ENCODE results near the gene GSTT2. TPM values are rescaled to one million over a fixed set of nuclear protein-coding genes. Genes with fewer than 3 reads are reported as not detected.
"Not testable (repeated sequence)": the region's sequence is repeated elsewhere in the genome, so short reads cannot be mapped to it uniquely, and the experiment has no call there.

The GSTT2 gene
- total and polyA plus RNA-seq, 5 donors = 0.14 TPM; not detected in 4

GRCh38 chr22:23954991-23955305 is 25.0 kb upstream of the GSTT2 start:
- DNase-seq; intact Hi-C loops (cut with DNase I); ATAC-seq; H3K9me3 ChIP-seq (ENCODE audit: control insufficient read depth, low read length); H3K4me1 ChIP-seq (ENCODE audit: control insufficient read depth, insufficient read depth, low read length); H3K27ac ChIP-seq (ENCODE audit: low read length); H3K27me3 ChIP-seq (ENCODE audit: control insufficient read depth, insufficient read depth); H3K4me3 ChIP-seq (ENCODE audit: low read length): not testable (repeated sequence)
- 70% methylated on average over 6 of the region's 6 CpGs for WGBS

- 72% methylated on average over 6 of the region's 8 CpGs for WGBS
- H3K27me3 ChIP-seq (ENCODE audit: control insufficient read depth, insufficient read depth); H3K4me3 ChIP-seq (ENCODE audit: low read length); DNase-seq; H3K9me3 ChIP-seq (ENCODE audit: control insufficient read depth, low read length); intact Hi-C loops (cut with DNase I); H3K27ac ChIP-seq (ENCODE audit: low read length); H3K4me1 ChIP-seq (ENCODE audit: control insufficient read depth, insufficient read depth, low read length); ATAC-seq: not testable (repeated sequence)
Measured at GRCh38 chr22:23955886-23956285, 24.0 kb upstream of the GSTT2 start.

GRCh38 chr22:23956301-23956900 is 23.5 kb upstream of the GSTT2 start:
- H3K4me1 ChIP-seq (ENCODE audit: control insufficient read depth, insufficient read depth, low read length); H3K27ac ChIP-seq (ENCODE audit: low read length); intact Hi-C loops (cut with DNase I); H3K27me3 ChIP-seq (ENCODE audit: control insufficient read depth, insufficient read depth); H3K9me3 ChIP-seq (ENCODE audit: control insufficient read depth, low read length); H3K4me3 ChIP-seq (ENCODE audit: low read length): not testable (repeated sequence)
- peak; percentile 72 to 88 (median 73) for DNase-seq
- WGBS = 23% methylated on average over 12 of the region's 12 CpGs
- ATAC-seq = peak; percentile 52 to 55

DNA sequence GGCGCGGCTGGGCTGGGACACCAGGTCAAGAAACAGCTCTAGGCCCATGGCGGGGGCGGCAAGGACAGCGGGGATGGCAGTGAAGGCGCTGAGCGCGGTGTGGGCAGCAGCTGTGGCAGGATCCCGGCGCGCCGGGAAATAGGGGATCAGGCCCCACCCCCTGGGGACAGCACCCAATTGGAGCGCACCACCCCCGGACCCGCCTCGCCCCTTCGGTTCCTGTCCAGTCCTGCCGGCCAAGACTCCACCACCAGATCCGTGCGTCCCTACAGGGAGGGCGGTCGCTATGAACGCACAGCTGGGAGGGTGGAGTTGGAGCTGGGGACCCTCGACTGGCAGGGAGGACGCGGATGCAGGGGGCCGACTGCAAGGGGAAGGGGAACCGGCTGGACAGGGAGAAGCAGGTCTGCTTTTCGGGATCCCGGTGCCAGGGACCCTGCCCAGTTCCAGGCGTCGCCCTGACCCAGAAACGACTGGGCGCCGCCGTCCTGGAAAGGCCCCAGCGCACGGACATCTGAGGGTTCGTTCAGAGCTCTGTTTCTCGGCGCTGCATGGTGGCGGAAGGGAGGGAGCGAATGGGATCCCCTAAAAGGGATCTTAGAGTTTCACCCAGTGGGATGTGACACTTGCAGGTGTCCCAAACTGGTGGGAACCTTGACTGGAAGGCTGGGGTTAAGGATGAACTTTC is 18.7 kb upstream of the GSTT2 start, which contains the start of gene GSTT2B:
GSTT2B (minus strand) TSS at position 112 of the 688 bp plus-strand sequence; CDS start at position 48, 64 bp downstream.
- H3K27ac ChIP-seq (ENCODE audit: low read length); H3K4me1 ChIP-seq (ENCODE audit: control insufficient read depth, insufficient read depth, low read length); H3K4me3 ChIP-seq (ENCODE audit: low read length); H3K27me3 ChIP-seq (ENCODE audit: control insufficient read depth, insufficient read depth); DNase-seq; intact Hi-C loops (cut with DNase I); H3K9me3 ChIP-seq (ENCODE audit: control insufficient read depth, low read length): not testable (repeated sequence)
- no CpG with 5 or more reads among the region's 43 CpGs for WGBS
- peak; percentile 94 for ATAC-seq

DNA sequence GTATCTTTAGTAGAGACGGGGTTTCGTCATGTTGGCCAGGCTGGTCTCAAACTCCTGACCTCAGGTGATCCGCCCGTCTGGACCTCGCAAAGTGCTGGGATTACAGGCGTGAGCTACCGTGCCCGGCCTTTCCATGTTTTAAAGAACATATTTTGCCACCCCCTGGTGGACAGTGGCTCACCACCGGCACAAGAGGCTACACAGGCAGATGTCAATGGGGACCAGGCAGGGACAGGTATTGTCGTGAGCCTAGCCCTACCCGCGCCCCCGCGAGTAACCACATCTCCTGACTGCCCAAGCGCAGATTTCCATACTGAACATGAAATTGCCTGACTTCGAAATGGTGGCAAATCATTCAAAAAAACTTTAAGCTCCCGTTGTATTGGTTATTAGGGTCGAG is 13.8 kb upstream of the GSTT2 start:
- H3K4me1 ChIP-seq (ENCODE audit: control insufficient read depth, insufficient read depth, low read length); H3K4me3 ChIP-seq (ENCODE audit: low read length); intact Hi-C loops (cut with DNase I); DNase-seq; H3K9me3 ChIP-seq (ENCODE audit: control insufficient read depth, low read length); H3K27me3 ChIP-seq (ENCODE audit: control insufficient read depth, insufficient read depth); H3K27ac ChIP-seq (ENCODE audit: low read length): not testable (repeated sequence)
- ATAC-seq = peak; percentile 10 to 27
- WGBS = no CpG with 5 or more reads among the region's 18 CpGs

DNA sequence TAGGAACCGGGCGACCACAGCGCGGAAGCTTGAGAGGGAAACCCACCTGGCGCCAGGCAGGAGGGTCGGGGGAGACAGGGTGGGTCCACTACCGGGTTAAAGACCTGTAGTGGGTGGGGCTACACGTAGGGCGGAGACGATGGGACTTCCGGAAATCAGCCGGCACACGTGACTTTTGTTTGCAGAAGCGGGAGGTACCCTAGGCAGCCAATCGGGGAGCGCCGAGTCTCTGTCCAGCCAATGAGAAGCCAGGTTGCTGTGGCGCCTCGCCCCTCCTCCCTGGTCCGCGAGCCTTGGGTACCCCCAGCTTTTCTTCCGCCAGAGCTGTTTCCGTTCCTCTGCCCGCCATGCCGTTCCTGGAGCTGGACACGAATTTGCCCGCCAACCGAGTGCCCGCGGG is 13.4 kb upstream of the GSTT2 start, which contains the start of gene DDTL:
DDTL (plus strand) TSS at position 321 of the 400 bp plus-strand sequence; CDS start at position 348, 27 bp downstream.
- WGBS = no CpG with 5 or more reads among the region's 30 CpGs
- H3K27ac ChIP-seq (ENCODE audit: low read length); H3K4me3 ChIP-seq (ENCODE audit: low read length); H3K27me3 ChIP-seq (ENCODE audit: control insufficient read depth, insufficient read depth); DNase-seq; H3K9me3 ChIP-seq (ENCODE audit: control insufficient read depth, low read length); intact Hi-C loops (cut with DNase I); H3K4me1 ChIP-seq (ENCODE audit: control insufficient read depth, insufficient read depth, low read length): not testable (repeated sequence)
- ATAC-seq = peak; percentile 95 to 96

GRCh38 chr22:23969071-23969470 is 10.9 kb upstream of the GSTT2 start:
- WGBS = 93% methylated on average over 3 of the region's 3 CpGs
- Histone ChIP-seq H3K27me3 (ENCODE audit: control insufficient read depth, insufficient read depth) (no peaks in the 10 kb centered on the region), H3K9me3 (ENCODE audit: control insufficient read depth, low read length) (no peaks in the 10 kb centered on the region), H3K4me3 (ENCODE audit: low read length) (no peak overlapping the region), H3K27ac (ENCODE audit: low read length) (no peak overlapping the region), H3K4me1 (ENCODE audit: control insufficient read depth, insufficient read depth, low read length) (peaks cover 2% of the 10 kb centered on the region)
- intact Hi-C loops (cut with DNase I) = no loop called here
- DNase-seq (no peak), ATAC-seq (no peak)

DNA sequence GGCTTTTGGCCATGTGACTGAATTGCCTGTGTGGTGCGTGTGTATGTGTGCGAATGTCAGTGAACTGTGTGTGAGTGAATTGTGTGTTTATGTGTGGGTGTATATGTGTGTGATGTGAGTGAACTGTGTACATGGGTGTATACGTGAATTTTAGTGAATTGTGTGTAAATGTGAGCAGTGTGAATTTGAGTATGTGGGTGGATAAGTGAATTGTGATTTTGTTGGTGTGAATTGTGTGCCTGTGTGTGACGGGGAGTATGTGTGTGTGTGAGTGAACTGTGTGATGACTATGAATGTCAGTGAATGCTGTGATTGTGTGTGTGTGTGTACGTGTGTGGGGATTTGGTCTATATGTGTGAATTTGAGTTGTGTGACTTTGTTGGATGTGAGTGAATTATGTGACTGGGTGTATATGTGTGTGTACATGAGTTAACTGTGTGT is 9.7 kb upstream of the GSTT2 start:
- no peak for DNase-seq
- intact Hi-C loops (cut with DNase I) = loop anchor here in 1 of 4 donors (5.0 kb wide), 1 partner anchor 38 kb away; no protein-coding TSS in a partner anchor
- Histone ChIP-seq H3K27me3 (ENCODE audit: control insufficient read depth, insufficient read depth) (no peaks in the 10 kb centered on the region), H3K9me3 (ENCODE audit: control insufficient read depth, low read length) (no peaks in the 10 kb centered on the region), H3K4me1 (ENCODE audit: control insufficient read depth, insufficient read depth, low read length) (peaks cover 2% of the 10 kb centered on the region), H3K4me3 (ENCODE audit: low read length) (no peak overlapping the region), H3K27ac (ENCODE audit: low read length) (no peak overlapping the region)
- no peak for ATAC-seq
- WGBS = 65% methylated on average over 5 of the region's 5 CpGs

- Histone ChIP-seq H3K9me3 (ENCODE audit: control insufficient read depth, low read length) (no peaks in the 10 kb centered on the region), H3K4me1 (ENCODE audit: control insufficient read depth, insufficient read depth, low read length) (peaks cover 2% of the 10 kb centered on the region), H3K27me3 (ENCODE audit: control insufficient read depth, insufficient read depth) (no peaks in the 10 kb centered on the region), H3K27ac (ENCODE audit: low read length) (no peak overlapping the region), H3K4me3 (ENCODE audit: low read length) (no peak overlapping the region)
- intact Hi-C loops (cut with DNase I) = loop anchor here in 1 of 4 donors (5.0 kb wide), 1 partner anchor 39 kb away; no protein-coding TSS in a partner anchor
- DNase-seq = peak in 1 of 3 donors; percentile 45
- no peak for ATAC-seq
- 57% methylated on average over 6 of the region's 6 CpGs for WGBS
Measured at GRCh38 chr22:23970816-23971486, 9.0 kb upstream of the GSTT2 start.

DNA sequence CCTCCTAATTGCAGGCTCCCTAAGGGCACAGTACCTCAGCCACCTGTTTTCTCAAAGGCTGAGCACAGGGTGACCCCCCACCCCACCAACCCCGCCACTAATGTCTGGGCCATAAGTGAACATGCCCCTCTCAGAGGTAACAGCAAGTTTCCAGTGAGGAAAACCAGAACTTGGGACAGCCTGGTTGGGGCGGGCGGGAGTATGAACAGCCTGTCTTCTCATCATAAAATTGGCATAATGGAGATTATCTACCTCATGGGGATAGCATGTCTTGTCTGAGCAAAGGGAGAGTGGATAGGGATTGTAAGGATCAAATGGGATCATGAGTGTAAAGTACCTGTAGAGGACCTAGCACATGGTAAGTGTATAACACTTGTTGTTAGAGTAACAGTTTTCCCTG is 8.0 kb upstream of the GSTT2 start:
- not testable (repeated sequence) for ATAC-seq; H3K4me3 ChIP-seq (ENCODE audit: low read length); H3K9me3 ChIP-seq (ENCODE audit: control insufficient read depth, low read length); H3K27ac ChIP-seq (ENCODE audit: low read length); H3K27me3 ChIP-seq (ENCODE audit: control insufficient read depth, insufficient read depth); H3K4me1 ChIP-seq (ENCODE audit: control insufficient read depth, insufficient read depth, low read length); DNase-seq
- intact Hi-C loops (cut with DNase I) = loop anchor here in 1 of 4 donors (5.0 kb wide), 1 partner anchor 40 kb away; no protein-coding TSS in a partner anchor
- 94% methylated on average over 3 of the region's 3 CpGs for WGBS

- not testable (repeated sequence) for H3K4me3 ChIP-seq (ENCODE audit: low read length); H3K27me3 ChIP-seq (ENCODE audit: control insufficient read depth, insufficient read depth); H3K27ac ChIP-seq (ENCODE audit: low read length); H3K9me3 ChIP-seq (ENCODE audit: control insufficient read depth, low read length); DNase-seq; H3K4me1 ChIP-seq (ENCODE audit: control insufficient read depth, insufficient read depth, low read length)
- no CpG with 5 or more reads among the region's 29 CpGs for WGBS
- intact Hi-C loops (cut with DNase I) = loop anchor here in 1 of 4 donors (5.0 kb wide), 1 partner anchor 42 kb away; no protein-coding TSS in a partner anchor
- peak; percentile 95 to 96 for ATAC-seq
Measured at GRCh38 chr22:23974345-23974744, 5.6 kb upstream of the GSTT2 start, which contains the start of gene DDT. TSS of gene DDT (minus strand) at chr22:23974441. CDS start at chr22:23974414, 27 bp downstream.
